WTC11 (cell line): Measurements from ENCODE around the gene ZNF333.

Experiments used
- CREB1 ChIP-seq: sonication (generic); formaldehyde crosslinking; IDR thresholded peaks from 2 replicates; pipeline ENCODE4 v1.8.0; 2023; ENCODE audit warnings: mild to moderate bottlenecking, missing genetic modification reagents
- CREM ChIP-seq: sonication (generic); formaldehyde crosslinking; IDR thresholded peaks from 2 replicates; pipeline ENCODE4 v1.8.1; 2022; ENCODE audit warnings: mild to moderate bottlenecking, missing genetic modification reagents, moderate library complexity
- CTCF ChIP-seq: fragments of 200-600 bp; IDR thresholded peaks from 2 replicates; pipeline ENCODE4 v1.8.0; 2022; ENCODE audit warnings: antibody characterized with exemption
- NR3C1 ChIP-seq: sonication (generic); formaldehyde crosslinking; conservative IDR thresholded peaks from 2 replicates; pipeline ENCODE4 v1.8.1; 2023; ENCODE audit warnings: low read depth, mild to moderate bottlenecking, missing genetic modification reagents

GRCh38 chr19:14769201-14769600 lies 79.4 kb downstream of the ZNF333 start:
- TF ChIP-seq CTCF = no peak
- no peak for TF ChIP-seq CREM (CRISPR knock-in tag)
- no peak for TF ChIP-seq NR3C1 (CRISPR knock-in tag)
- TF ChIP-seq CREB1 (CRISPR knock-in tag) = no peak
